Astrocyte (in vitro differentiated cells and primary cell): ENCODE measurements around the gene CNTLN. TPM values are rescaled to one million over a fixed set of nuclear protein-coding genes. Genes with fewer than 3 reads are reported as not detected.
A peak's percentile ranks its signal among the peaks of the same experiment; 100 is the strongest.

ENCODE experiments used
- DNase-seq: peaks from one replicate; pipeline ENCODE4 v3.0.0-alpha.2; 2010; ENCODE audit warnings: low read depth
- FAIRE-seq: peaks from 2 replicates; lab custom pipeline; 2011; peaks lifted over from hg19 to GRCh38; lab: Jason Lieb, UNC
- H2AFZ ChIP-seq: 2 replicates; pipeline ENCODE4 v1.6.0; 2012; ENCODE audit warnings: low read depth, low read length, inconsistent platforms
- H3K27ac ChIP-seq: 2 replicates; pipeline ENCODE4 v1.5.1; 2011; ENCODE audit warnings: low read depth, low read length, inconsistent platforms
- H3K27me3 ChIP-seq: 2 replicates; pipeline ENCODE4 v1.6.0; 2011; ENCODE audit warnings: low read length, inconsistent platforms; ENCODE audit not compliant: insufficient read depth
- H3K36me3 ChIP-seq: 2 replicates; pipeline ENCODE4 v1.5.1; 2011; ENCODE audit warnings: low read length, inconsistent platforms; ENCODE audit not compliant: insufficient read depth
- H3K4me1 ChIP-seq: 2 replicates; pipeline ENCODE4 v1.5.1; 2011; ENCODE audit warnings: low read length, inconsistent platforms; ENCODE audit not compliant: insufficient read depth
- H3K4me2 ChIP-seq: 2 replicates; pipeline ENCODE4 v1.6.0; 2012; ENCODE audit warnings: low read length, inconsistent platforms
- H3K4me3 ChIP-seq: 2 replicates; pipeline ENCODE4 v1.5.1; 2011; ENCODE audit warnings: low read depth, mild to moderate bottlenecking, low read length, inconsistent platforms; ENCODE audit not compliant: insufficient read depth
- H3K79me2 ChIP-seq: 2 replicates; pipeline ENCODE4 v1.6.0; 2012; ENCODE audit warnings: mild to moderate bottlenecking, low read length, inconsistent platforms; ENCODE audit not compliant: insufficient read depth
- H3K9ac ChIP-seq: 2 replicates; pipeline ENCODE4 v1.6.0; 2012; ENCODE audit warnings: mild to moderate bottlenecking, low read length, inconsistent platforms
- H3K9me3 ChIP-seq: 2 replicates; pipeline ENCODE4 v1.5.1; 2012; ENCODE audit warnings: low read depth, mild to moderate bottlenecking, low read length, inconsistent platforms; ENCODE audit not compliant: insufficient read depth
- H4K20me1 ChIP-seq: 2 replicates; pipeline ENCODE4 v1.6.0; 2012; ENCODE audit warnings: low read length, inconsistent platforms; ENCODE audit not compliant: insufficient read depth
- H3K27ac Mint-ChIP-seq: one replicate; pipeline ENCODE4 v1.8.0; 2021; ENCODE audit warnings: mild to moderate bottlenecking, mixed read lengths; ENCODE audit not compliant: unreplicated experiment
- H3K27me3 Mint-ChIP-seq: one replicate; pipeline ENCODE4 v1.8.0; 2021; ENCODE audit warnings: low read depth, mixed read lengths; ENCODE audit not compliant: unreplicated experiment
- H3K36me3 Mint-ChIP-seq: one replicate; pipeline ENCODE4 v1.8.0; 2021; ENCODE audit warnings: low read depth, mixed read lengths; ENCODE audit not compliant: unreplicated experiment
- H3K4me1 Mint-ChIP-seq: one replicate; pipeline ENCODE4 v1.8.0; 2021; ENCODE audit warnings: low read depth, mixed read lengths; ENCODE audit not compliant: unreplicated experiment
- H3K4me3 Mint-ChIP-seq: one replicate; pipeline ENCODE4 v1.8.0; 2021; ENCODE audit warnings: mild to moderate bottlenecking, moderate library complexity, mixed read lengths; ENCODE audit not compliant: unreplicated experiment
- H3K9me3 Mint-ChIP-seq: one replicate; pipeline ENCODE4 v1.8.0; 2021; ENCODE audit warnings: mild to moderate bottlenecking, mixed read lengths; ENCODE audit not compliant: unreplicated experiment
- CTCF ChIP-seq: IDR thresholded peaks from 2 replicates; pipeline ENCODE4 v1.5.1; 2011; ENCODE audit warnings: low read depth, mild to moderate bottlenecking, inconsistent platforms, low read length, moderate library complexity; ENCODE audit not compliant: insufficient read depth
- EZH2 ChIP-seq: IDR thresholded peaks from 2 replicates; pipeline ENCODE4 v1.6.1; 2012; ENCODE audit warnings: mild to moderate bottlenecking, low read length, inconsistent platforms; ENCODE audit not compliant: insufficient read depth
- total RNA-seq: library from RNA; stranded (reverse); gene quantifications from 2 replicates; pipeline ENCODE4 v1.2.1, GENCODE V29; 2021

CNTLN gene
- total RNA-seq, 1 donor from 2014 or later: 4.4 TPM

- FAIRE-seq (no peak), DNase-seq (peak; percentile 3)
- Histone ChIP-seq H3K9me3 (no peaks in the 10 kb centered on the region), H2AFZ (no peak overlapping the region), H3K4me3 (no peak overlapping the region), H3K4me2 (no peak overlapping the region), H3K79me2 (peaks cover 10% of the 10 kb centered on the region), H3K27ac (no peak overlapping the region), H3K4me1 (no peaks in the 10 kb centered on the region), H3K9ac (no peak overlapping the region), H4K20me1 (peaks cover 4% of the 10 kb centered on the region), H3K27me3 (no peaks in the 10 kb centered on the region), H3K36me3 (no peaks in the 10 kb centered on the region)
- Mint-ChIP-seq H3K27me3 (no peaks in the 10 kb centered on the region), H3K4me3 (no peak overlapping the region), H3K4me1 (no peaks in the 10 kb centered on the region), H3K9me3 (peaks cover 8% of the 10 kb centered on the region), H3K36me3 (no peaks in the 10 kb centered on the region), H3K27ac (no peak overlapping the region)
- TF ChIP-seq CTCF (no peak), EZH2 (no peak)
Observed at GRCh38 chr9:17216011-17216410, 81.2 kb downstream of the CNTLN start.

DNA sequence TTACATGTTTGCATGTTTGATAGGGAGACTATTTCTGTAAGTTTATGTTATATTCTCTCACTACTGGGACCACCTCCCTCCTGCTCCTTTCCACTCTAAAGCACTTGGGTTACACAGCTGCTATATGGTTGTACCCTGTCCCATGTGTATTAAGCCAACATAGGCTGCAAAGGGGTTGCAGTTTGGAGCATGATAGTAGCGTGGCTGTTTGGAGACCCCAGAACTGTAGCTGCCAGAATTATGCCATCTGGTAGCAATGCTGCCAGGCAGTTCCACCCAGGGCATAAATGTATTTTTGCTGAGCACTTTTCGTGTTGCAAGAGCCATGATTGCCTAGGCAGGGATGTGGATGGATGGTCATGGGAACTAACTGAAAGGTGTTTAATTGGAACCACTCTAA, 81.8 kb downstream of the CNTLN start:
- Histone ChIP-seq H3K4me3 (no peak overlapping the region), H3K4me1 (no peaks in the 10 kb centered on the region), H3K4me2 (no peak overlapping the region), H3K36me3 (no peaks in the 10 kb centered on the region), H3K79me2 (peaks cover 10% of the 10 kb centered on the region), H3K9me3 (no peaks in the 10 kb centered on the region), H3K27me3 (no peaks in the 10 kb centered on the region), H4K20me1 (peaks cover 4% of the 10 kb centered on the region), H3K9ac (no peak overlapping the region), H2AFZ (no peak overlapping the region), H3K27ac (no peak overlapping the region)
- Mint-ChIP-seq H3K9me3 (peaks cover 5% of the 10 kb centered on the region), H3K27me3 (no peaks in the 10 kb centered on the region), H3K4me3 (no peak overlapping the region), H3K4me1 (no peaks in the 10 kb centered on the region), H3K27ac (no peak overlapping the region), H3K36me3 (no peaks in the 10 kb centered on the region)
- DNase-seq (no peak), FAIRE-seq (no peak)
- TF ChIP-seq CTCF: no peak
- TF ChIP-seq EZH2: no peak

DNA sequence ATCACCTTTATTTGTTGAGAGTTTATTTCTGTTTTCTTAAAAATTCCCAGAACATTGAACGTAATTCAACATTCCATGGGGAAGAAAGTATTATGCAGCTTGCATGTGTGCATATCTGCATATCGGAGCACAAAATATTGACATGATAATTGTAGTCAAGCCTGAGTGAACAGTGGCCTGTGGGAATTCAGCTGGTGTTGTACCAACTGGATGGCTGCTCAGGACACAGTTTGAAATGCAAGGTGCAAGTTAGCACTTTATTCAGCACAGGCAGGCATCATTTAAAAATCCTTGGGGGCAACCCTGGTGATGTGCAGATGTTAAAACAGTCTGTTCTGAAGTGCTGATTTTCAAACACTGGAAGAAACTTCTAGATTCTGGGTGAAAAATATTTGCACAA, 82.4 kb downstream of the CNTLN start:
- H3K36me3 Mint-ChIP-seq: no peaks in the 10 kb centered on the region
- Histone ChIP-seq H3K4me2 (no peak overlapping the region), H3K36me3 (no peaks in the 10 kb centered on the region), H3K27ac (no peak overlapping the region), H3K4me1 (no peaks in the 10 kb centered on the region), H3K9ac (no peak overlapping the region), H3K27me3 (no peaks in the 10 kb centered on the region), H2AFZ (no peak overlapping the region), H3K9me3 (no peaks in the 10 kb centered on the region), H3K4me3 (no peak overlapping the region), H3K79me2 (peaks cover 10% of the 10 kb centered on the region), H4K20me1 (peaks cover 4% of the 10 kb centered on the region)
- no peak overlapping the region for H3K27ac Mint-ChIP-seq
- TF ChIP-seq EZH2 (no peak), CTCF (no peak)
- DNase-seq (no peak), FAIRE-seq (no peak)
- no peaks in the 10 kb centered on the region for H3K4me1 Mint-ChIP-seq
- H3K4me3 Mint-ChIP-seq: no peak overlapping the region
- H3K27me3 Mint-ChIP-seq: no peaks in the 10 kb centered on the region
- H3K9me3 Mint-ChIP-seq: peaks cover 2% of the 10 kb centered on the region
